ENCODE data around the gene KIFBP. TPM values are rescaled to one million over a fixed set of nuclear protein-coding genes. Genes with fewer than 3 reads are reported as not detected.

The KIFBP gene
- total RNA-seq, 1 donor from 2014 or later, result 20.6 TPM

DNA sequence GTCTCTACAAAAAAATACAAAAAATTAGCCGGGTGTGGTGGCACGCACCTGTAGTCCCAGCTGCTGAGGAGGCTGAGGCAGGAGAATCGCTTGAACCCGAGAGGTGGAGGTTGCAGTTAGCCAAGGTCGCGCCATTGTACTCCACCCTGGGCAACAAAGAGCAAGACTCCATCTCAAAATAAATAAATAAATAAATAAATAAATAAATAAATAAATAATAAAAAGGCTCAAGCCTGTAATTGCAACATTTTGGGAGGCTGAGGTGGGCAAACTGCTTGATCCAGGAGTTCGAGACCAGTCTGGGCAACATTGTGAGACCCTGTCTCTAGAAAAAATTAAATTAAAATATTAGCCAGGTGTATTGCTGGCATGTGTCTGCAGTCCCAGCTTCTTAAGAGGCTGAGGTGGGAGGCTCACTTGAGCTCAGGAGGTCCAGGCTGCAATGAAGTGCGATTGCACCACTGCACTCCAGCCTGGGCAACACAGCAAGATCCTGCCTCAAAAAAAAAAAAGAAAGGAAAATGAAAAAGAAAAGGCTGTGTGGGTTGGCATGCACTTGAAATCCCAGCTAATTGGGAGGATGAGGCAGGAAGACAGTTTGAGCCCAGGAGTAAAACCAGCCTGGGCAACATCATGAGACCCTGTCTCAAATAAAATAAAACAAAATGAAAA is 71.7 kb downstream of the KIFBP start:
- ATAC-seq, result no peak
- Histone ChIP-seq H3K27ac (peak overlapping the region; percentile 91), H3K4me1 (peaks cover 81% of the 10 kb centered on the region), H3K9me3 (no peaks in the 10 kb centered on the region), H3K36me3 (no peaks in the 10 kb centered on the region), H3K27me3 (ENCODE audit: low read depth) (no peaks in the 10 kb centered on the region), H3K4me3 (no peak overlapping the region)
- intact Hi-C loops (cut with DNase I), result no loop called here
- no peak for DNase-seq
- TF ChIP-seq, protein P1, sequence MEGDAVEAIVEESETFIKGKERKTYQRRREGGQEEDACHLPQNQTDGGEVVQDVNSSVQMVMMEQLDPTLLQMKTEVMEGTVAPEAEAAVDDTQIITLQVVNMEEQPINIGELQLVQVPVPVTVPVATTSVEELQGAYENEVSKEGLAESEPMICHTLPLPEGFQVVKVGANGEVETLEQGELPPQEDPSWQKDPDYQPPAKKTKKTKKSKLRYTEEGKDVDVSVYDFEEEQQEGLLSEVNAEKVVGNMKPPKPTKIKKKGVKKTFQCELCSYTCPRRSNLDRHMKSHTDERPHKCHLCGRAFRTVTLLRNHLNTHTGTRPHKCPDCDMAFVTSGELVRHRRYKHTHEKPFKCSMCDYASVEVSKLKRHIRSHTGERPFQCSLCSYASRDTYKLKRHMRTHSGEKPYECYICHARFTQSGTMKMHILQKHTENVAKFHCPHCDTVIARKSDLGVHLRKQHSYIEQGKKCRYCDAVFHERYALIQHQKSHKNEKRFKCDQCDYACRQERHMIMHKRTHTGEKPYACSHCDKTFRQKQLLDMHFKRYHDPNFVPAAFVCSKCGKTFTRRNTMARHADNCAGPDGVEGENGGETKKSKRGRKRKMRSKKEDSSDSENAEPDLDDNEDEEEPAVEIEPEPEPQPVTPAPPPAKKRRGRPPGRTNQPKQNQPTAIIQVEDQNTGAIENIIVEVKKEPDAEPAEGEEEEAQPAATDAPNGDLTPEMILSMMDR (IDR thresholded peaks at IDR 0.05), result no peak

DNA sequence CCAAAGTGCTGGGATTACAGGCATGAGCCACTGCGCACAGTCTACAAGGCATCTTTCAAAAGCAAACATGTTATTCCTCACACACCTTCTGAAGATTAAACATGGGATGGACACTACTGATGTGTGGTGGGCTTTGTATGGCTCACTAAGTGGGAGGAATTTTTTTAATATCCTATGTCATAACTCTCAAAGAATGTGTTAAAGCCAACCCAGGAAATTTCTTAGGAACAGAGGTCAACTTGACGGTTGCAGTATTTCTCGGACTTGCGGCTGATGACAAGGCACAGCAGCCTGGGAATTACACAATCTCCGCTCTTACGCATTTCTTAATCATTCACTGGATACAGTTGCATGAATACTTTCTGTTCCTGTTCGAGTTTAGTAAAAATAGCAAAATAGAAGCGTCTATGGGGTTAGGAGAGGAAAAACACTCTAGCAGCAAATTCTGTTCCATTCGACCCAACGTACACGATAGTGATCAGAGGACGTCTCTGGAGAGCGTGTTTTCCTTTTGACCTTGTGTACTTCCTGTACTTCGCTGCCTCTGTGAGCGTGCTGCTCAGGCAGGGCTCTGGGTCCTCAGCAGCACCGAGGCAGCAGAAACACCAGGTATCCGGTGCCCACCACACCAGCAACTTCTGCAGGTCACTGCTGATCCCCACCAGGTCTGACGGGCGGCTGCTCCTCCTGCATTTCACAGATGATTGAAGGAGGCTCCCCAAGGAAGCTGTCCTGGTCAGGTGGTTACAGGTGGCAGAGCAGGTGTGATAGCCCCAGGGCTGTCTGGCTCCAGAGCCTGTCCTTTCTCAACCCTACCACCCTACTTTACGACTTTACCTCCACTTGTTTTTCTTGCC is 72.9 kb downstream of the KIFBP start:
- H3K27ac ChIP-seq, result peak overlapping the region; percentile 91
- peak overlapping the region; percentile 39 for H3K4me3 ChIP-seq
- no peaks in the 10 kb centered on the region for H3K9me3 ChIP-seq
- no peaks in the 10 kb centered on the region for H3K27me3 ChIP-seq (ENCODE audit: low read depth)
- ATAC-seq (peak; percentile 86 to 88), DNase-seq (peak; percentile 65)
- no peaks in the 10 kb centered on the region for H3K36me3 ChIP-seq
- TF ChIP-seq, protein P1 (IDR thresholded peaks at IDR 0.05), result no peak
- peaks cover 76% of the 10 kb centered on the region for H3K4me1 ChIP-seq
- intact Hi-C loops (cut with DNase I), result no loop called here

DNA sequence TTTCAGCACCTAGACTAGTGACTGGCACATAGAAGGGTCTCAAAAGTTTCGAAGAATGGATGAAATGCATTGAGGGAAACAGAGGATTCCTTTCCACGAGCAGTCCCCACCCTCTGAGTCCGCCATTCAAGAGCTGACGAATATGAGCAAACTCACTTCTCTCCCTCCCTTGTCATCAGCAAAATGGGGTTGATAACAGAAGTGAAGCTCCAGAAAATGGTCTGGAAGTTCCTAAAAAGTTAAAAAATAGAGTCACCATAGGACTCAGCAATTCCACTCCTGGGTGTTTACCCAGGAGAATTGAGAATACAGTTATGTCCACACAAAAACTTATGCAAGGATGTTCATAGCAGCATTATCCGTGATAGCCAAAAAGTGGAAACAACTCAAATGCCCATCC is 74.3 kb downstream of the KIFBP start:
- no peaks in the 10 kb centered on the region for H3K27me3 ChIP-seq (ENCODE audit: low read depth)
- ATAC-seq (no peak), DNase-seq (no peak)
- H3K4me1 ChIP-seq, result peaks cover 62% of the 10 kb centered on the region
- H3K9me3 ChIP-seq, result no peaks in the 10 kb centered on the region
- intact Hi-C loops (cut with DNase I), result no loop called here
- H3K27ac ChIP-seq, result peak overlapping the region; percentile 91
- no peak overlapping the region for H3K4me3 ChIP-seq
- TF ChIP-seq, protein P1 (IDR thresholded peaks at IDR 0.05), result no peak
- H3K36me3 ChIP-seq, result no peaks in the 10 kb centered on the region

DNA sequence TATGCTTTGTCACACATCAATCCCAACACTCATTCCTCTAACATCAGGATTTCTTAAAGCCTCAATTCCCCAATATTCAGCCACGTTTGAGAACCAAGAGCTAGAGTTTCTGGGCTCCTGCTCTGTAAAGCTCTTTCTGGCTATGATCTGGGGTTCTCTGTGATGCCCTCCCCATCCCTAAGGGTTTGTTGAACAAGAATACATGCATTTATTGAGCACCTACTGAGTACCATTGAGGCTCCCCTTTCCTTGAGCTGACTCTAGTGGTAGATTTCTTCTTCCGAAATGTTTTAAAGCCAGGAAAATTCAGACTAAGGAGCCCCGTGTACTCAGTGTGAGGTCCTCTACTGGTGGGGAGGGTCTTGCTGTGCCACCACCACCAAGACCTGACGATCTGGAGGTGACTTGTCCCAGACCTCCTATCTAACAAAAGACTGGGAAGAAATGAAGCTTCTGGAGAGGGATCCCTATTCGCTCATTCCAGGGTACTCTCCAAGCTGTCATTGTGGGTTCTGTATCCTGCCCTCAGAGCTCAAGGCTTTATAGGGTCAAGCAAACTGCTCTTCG is 76.2 kb downstream of the KIFBP start:
- intact Hi-C loops (cut with DNase I), result no loop called here
- peak overlapping the region; percentile 68 for H3K27ac ChIP-seq
- no peak overlapping the region for H3K4me3 ChIP-seq
- H3K4me1 ChIP-seq, result peaks cover 52% of the 10 kb centered on the region
- TF ChIP-seq, protein P1 (IDR thresholded peaks at IDR 0.05), result no peak
- ATAC-seq (no peak), DNase-seq (no peak)
- no peaks in the 10 kb centered on the region for H3K36me3 ChIP-seq
- no peaks in the 10 kb centered on the region for H3K9me3 ChIP-seq
- no peaks in the 10 kb centered on the region for H3K27me3 ChIP-seq (ENCODE audit: low read depth)

DNA sequence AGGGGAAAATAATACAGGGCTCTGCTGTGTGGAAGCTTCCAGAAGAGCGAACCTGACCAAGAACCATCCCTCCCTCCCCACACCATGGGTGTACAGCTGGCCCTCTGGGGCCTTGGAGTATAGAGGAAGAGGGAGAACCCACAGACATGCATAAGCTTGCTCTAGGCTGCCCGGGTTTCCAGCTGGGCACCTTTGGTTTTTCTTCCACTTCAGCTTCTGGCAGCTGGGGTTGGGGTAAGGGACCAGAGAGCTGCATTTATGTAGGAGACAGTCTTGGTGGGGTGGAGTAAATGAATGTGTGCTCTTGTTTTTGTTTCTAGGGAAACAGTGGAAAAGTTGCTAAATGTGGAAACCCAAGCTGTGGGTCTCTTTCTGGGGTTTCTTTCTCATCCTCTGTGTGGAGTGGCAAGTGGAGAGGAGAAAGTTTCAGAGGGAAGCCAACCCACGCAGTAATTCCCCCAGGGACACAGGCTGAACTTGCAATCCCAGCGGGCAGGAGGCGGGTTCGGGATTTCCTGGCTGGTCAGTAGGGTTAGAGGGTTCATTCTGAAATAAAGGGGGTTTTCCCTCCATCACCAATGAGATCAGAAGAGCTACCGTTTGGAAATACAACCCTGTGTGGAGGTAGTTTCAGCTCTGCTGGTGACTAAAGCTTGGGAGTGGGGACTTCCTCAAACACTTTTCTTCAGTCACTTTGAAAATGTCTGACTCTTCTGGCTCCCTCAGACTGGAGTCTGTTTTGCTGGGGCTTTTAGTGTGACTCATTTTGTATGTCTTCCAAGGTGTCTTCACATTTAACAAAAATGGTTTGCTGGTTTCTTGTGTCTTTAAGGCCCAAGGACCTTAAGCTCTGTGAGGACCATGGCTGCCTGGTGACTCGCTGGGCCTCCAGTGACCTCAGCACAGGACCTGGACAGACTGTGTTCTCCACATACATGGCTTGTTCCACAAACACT is 77.1 kb downstream of the KIFBP start:
- Histone ChIP-seq H3K9me3 (no peaks in the 10 kb centered on the region), H3K27ac (peak overlapping the region; percentile 68), H3K4me3 (no peak overlapping the region), H3K27me3 (ENCODE audit: low read depth) (no peaks in the 10 kb centered on the region), H3K36me3 (no peaks in the 10 kb centered on the region), H3K4me1 (peaks cover 44% of the 10 kb centered on the region)
- ATAC-seq (peak; percentile 26 to 35), DNase-seq (no peak)
- intact Hi-C loops (cut with DNase I), result no loop called here
- TF ChIP-seq, protein P1 (IDR thresholded peaks at IDR 0.05), result no peak
